Tibial artery (tissue), 4 donors: ENCODE results near the gene OPRL1.
"Not testable (repeated sequence)": the region's sequence is repeated elsewhere in the genome, so short reads cannot be mapped to it uniquely, and the experiment has no call there.

Experiments
- DNase-seq, 2 donors: peaks; one replicate each; pipeline ENCODE4 v3.0.0-alpha.2; 2019
- H3K27ac ChIP-seq, 2 donors: fragments of 200-600 bp; sonication (generic) in 1 of 2; 1 replicate in 1 of 2; 2 replicates in 1 of 2; pipeline ENCODE4 v1.5.1; 2018 to 2019; ENCODE audit warnings: mild to moderate bottlenecking in 1 of 2
- H3K27me3 ChIP-seq, 2 donors: fragments of 200-600 bp; sonication (generic) in 1 of 2; one replicate each; pipeline versions ENCODE4 v1.5.1 to v1.6.0; 2016 to 2019
- H3K36me3 ChIP-seq, 3 donors: fragments of 200-600 bp; sonication (generic) in 2 of 3; one replicate each; pipeline ENCODE4 v1.5.1; 2016 to 2019; ENCODE audit warnings: mild to moderate bottlenecking in 2 of 3
- H3K4me1 ChIP-seq, 4 donors: fragments of 200-600 bp; sonication (generic) in 2 of 4; 1 replicate in 3 of 4; 2 replicates in 1 of 4; pipeline ENCODE4 v1.5.1; 2016 to 2019
- H3K4me3 ChIP-seq, 2 donors: fragments of 200-600 bp; sonication (generic) in 1 of 2; 1 replicate in 1 of 2; 2 replicates in 1 of 2; pipeline ENCODE4 v1.5.1; 2018 to 2019; ENCODE audit warnings: mild to moderate bottlenecking in 2 of 2
- H3K9me3 ChIP-seq, 3 donors: fragments of 200-600 bp; sonication (generic) in 1 of 3; one replicate each; pipeline ENCODE4 v1.5.1; 2016 to 2019
- intact Hi-C: fragments of 100-400 bp; cut with DNase I; formaldehyde crosslinking; loops from one replicate; pipeline ENCODE4 v1.15.0; 2023; ENCODE audit warnings: low total_unique reads
- TF ChIP-seq, protein P1 (sequence below), 2 experiments: fragments of 200-600 bp in 1 of 2; fragments of 450-650 bp in 1 of 2; IDR thresholded peaks; one replicate each; pipeline ENCODE4 v1.5.1; 2017 to 2019; ENCODE audit warnings: antibody characterized with exemption in 2 of 2, mild to moderate bottlenecking in 1 of 2, moderate library complexity in 1 of 2

The OPRL1 gene

DNA sequence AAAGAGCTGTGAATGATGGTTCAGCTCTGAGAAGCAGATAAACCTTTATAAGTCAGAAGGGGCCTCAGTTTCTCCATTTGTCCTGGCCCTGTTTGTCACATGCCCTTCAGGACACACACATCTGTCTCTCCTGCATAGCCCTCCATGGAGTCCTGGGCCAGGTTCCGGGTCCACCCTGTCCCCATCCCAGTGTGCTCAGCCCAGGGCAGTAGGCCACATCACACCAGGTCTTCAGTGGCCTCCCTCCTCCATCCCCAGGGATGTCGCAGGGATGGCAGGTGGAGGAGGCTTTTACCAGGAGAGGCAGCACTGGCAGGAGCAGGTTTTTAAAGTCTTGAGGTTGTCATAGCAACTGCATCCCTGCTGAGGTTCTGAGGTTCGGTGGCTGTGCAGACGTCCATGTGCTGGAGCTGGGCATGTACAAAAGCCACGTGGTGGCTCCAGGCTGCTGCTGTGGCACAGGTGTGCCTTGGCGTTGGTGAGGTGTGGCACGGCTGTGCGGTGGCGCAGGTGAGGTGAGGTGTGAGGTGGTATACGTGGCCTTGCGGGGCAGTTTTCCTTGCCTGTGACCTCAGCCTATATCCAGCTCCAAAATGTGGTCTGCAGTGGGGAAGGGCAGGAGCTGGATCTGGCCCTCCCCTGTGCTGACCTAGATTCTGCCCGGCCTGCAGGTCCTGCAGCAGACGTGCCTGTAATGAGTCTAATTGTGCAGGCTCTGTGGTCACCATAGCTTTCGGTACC is 35.5 kb downstream of the OPRL1 start:
- Histone ChIP-seq H3K9me3 (no peaks in the 10 kb centered on the region), H3K4me1 (peaks cover 0 to 5% (median 4%) of the 10 kb centered on the region in 4 donors), H3K36me3 (no peaks in the 10 kb centered on the region), H3K27me3 (peaks cover 0 to 18% of the 10 kb centered on the region in 2 donors), H3K4me3 (no peak overlapping the region), H3K27ac (no peak overlapping the region)
- TF ChIP-seq, protein P1, sequence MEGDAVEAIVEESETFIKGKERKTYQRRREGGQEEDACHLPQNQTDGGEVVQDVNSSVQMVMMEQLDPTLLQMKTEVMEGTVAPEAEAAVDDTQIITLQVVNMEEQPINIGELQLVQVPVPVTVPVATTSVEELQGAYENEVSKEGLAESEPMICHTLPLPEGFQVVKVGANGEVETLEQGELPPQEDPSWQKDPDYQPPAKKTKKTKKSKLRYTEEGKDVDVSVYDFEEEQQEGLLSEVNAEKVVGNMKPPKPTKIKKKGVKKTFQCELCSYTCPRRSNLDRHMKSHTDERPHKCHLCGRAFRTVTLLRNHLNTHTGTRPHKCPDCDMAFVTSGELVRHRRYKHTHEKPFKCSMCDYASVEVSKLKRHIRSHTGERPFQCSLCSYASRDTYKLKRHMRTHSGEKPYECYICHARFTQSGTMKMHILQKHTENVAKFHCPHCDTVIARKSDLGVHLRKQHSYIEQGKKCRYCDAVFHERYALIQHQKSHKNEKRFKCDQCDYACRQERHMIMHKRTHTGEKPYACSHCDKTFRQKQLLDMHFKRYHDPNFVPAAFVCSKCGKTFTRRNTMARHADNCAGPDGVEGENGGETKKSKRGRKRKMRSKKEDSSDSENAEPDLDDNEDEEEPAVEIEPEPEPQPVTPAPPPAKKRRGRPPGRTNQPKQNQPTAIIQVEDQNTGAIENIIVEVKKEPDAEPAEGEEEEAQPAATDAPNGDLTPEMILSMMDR (IDR thresholded peaks at IDR 0.05): no peak
- intact Hi-C loops: no loop called here
- peak in 1 of 2 donors; percentile 59 for DNase-seq

DNA sequence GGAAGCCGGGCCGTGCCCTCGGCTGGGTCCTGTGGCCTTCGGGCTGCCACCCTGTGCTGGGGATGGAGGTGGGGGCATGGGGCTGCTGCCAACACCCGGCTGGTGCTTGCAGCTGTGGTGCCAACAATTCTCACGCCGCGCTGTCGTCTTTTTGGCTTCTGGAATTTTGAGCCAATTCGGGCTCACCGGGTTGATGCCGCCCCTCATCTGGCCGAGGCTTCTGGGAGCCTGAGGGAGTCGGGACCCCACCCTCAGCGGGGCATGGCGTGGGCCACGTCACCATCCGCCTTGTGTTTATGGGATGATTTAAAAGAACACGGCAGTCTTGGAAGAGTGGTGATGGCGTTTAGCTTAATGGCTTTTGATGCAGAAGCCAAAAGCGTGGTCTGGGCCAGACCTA is 36.1 kb downstream of the OPRL1 start:
- Histone ChIP-seq H3K9me3 (no peaks in the 10 kb centered on the region), H3K4me3 (no peak overlapping the region), H3K27ac (no peak overlapping the region), H3K36me3 (no peaks in the 10 kb centered on the region), H3K4me1 (peaks cover 0 to 9% (median 5%) of the 10 kb centered on the region in 4 donors), H3K27me3 (peaks cover 0 to 20% of the 10 kb centered on the region in 2 donors)
- TF ChIP-seq, protein P1 (IDR thresholded peaks at IDR 0.05): no peak
- intact Hi-C loops: no loop called here
- peak in 1 of 2 donors; percentile 37 for DNase-seq

DNA sequence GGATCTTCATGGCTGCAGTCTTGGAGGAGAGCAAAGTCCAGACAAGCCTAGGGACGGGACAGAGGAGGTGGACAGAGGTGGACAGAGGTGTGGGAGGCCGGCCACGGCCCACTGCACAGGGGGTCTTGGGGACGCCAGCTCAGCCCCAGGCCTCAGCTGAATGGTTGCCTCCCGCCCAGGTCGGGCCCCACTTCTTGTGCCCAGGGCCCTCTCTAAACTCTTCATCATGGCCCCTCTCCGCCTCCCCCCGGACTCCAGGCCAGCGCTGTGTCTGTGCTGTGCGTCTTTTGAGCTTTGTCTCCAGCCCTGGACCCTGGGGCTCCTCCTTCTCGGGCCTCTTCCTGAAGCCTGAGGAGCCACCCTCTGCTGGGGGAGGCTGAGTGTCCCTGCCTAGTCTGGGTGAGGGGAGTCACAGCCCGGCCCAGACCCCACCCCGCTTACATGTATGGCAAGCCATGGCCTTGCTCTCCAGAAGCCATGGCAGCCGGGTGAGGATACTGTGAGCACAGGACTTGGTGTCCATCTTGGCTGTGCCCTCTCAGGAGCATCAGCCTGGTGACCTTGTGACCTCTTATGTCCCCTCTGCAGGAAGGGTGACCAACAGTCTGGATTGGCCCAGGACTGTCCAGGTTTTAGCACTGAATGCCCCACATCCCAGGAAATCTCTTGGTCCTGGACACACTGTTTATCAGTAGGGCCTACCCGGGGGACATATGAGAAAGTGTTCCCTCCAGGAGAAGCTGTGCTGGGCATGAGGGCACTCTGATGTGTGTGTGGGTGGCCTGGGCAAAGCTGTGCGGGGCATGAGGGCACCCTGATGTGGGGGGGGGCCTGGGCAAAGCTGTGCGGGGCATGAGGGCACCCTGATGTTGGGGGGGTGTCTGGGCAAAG is 36.9 kb downstream of the OPRL1 start:
- Histone ChIP-seq H3K36me3 (no peaks in the 10 kb centered on the region), H3K27ac (no peak overlapping the region), H3K27me3 (peaks cover 0 to 28% of the 10 kb centered on the region in 2 donors), H3K9me3 (no peaks in the 10 kb centered on the region), H3K4me3 (no peak overlapping the region), H3K4me1 (peaks cover 0 to 9% (median 5%) of the 10 kb centered on the region in 4 donors)
- DNase-seq: peak in 1 of 2 donors; percentile 53
- TF ChIP-seq, protein P1 (IDR thresholded peaks at IDR 0.05): no peak
- intact Hi-C loops: no loop called here

DNA sequence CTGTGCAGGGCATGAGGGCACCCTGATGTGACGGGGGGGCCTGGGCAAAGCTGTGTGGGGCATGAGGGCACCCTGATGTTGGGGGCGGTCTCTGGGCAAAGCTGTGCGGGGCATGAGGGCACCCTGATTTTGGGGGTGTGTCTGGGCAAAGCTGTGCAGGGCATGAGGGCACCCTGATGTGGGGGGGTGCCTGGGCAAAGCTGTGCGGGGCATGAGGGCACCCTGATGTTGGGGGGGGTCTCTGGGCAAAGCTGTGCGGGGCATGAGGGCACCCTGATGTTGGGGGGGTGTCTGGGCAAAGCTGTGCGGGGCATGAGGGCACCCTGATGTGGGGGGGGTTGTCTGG is 37.5 kb downstream of the OPRL1 start:
- H3K27ac ChIP-seq, H3K4me3 ChIP-seq, H3K36me3 ChIP-seq, DNase-seq, H3K4me1 ChIP-seq, intact Hi-C loops, H3K9me3 ChIP-seq: not testable (repeated sequence)
- peaks cover 0 to 31% of the 10 kb centered on the region in 2 donors for H3K27me3 ChIP-seq

DNA sequence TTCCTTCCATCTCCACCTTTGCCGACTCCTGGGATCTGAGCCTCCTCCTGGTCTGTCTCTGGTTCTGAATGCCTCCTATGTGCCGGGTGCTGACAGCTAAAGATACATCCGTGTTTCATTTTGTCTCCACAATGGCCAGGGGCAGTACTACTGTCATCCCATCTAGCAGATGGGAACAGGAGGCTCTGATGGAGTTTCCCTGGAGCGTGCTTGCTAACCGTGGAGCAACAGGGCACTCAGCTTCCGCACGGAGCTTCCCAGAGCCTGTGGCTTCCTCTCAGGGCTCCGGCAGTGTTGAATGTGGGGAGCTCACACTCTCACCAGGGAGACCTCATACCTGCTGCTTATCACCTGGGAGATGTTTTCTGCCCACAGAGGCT is 39.4 kb downstream of the OPRL1 start:
- intact Hi-C loops: no loop called here
- DNase-seq: no peak
- Histone ChIP-seq H3K27me3 (peaks cover 0 to 31% of the 10 kb centered on the region in 2 donors), H3K27ac (no peak overlapping the region), H3K36me3 (no peaks in the 10 kb centered on the region), H3K4me3 (no peak overlapping the region), H3K9me3 (no peaks in the 10 kb centered on the region), H3K4me1 (peaks cover 0 to 9% (median 5%) of the 10 kb centered on the region in 4 donors)
- TF ChIP-seq, protein P1 (IDR thresholded peaks at IDR 0.05): no peak
